HL-60 (cell line): Measurements from ENCODE around the gene KLHL15.

ENCODE experiments used
- CTCF ChIP-seq: IDR thresholded peaks from one replicate; pipeline ENCODE4 v1.5.1; 2011; ENCODE audit warnings: low read length, control low read depth, inconsistent platforms; ENCODE audit not compliant: insufficient read depth
- POLR2AphosphoS5 ChIP-seq: IDR thresholded peaks from 2 replicates; pipeline ENCODE4 v1.6.1; 2012; ENCODE audit warnings: low read depth

GRCh38 chrX:23936180-23936579, 90.8 kb downstream of the KLHL15 start:
- TF ChIP-seq CTCF (no peak), POLR2AphosphoS5 (no peak)
